ENCODE data around the gene CREBL2. TPM values are rescaled to one million over a fixed set of nuclear protein-coding genes. Genes with fewer than 3 reads are reported as not detected.
"Not testable (repeated sequence)": the region's sequence is repeated elsewhere in the genome, so short reads cannot be mapped to it uniquely, and the experiment has no call there.

Gene CREBL2
- total RNA-seq, 2 donors from 2014 or later, result 41.7 to 44.6 TPM

DNA sequence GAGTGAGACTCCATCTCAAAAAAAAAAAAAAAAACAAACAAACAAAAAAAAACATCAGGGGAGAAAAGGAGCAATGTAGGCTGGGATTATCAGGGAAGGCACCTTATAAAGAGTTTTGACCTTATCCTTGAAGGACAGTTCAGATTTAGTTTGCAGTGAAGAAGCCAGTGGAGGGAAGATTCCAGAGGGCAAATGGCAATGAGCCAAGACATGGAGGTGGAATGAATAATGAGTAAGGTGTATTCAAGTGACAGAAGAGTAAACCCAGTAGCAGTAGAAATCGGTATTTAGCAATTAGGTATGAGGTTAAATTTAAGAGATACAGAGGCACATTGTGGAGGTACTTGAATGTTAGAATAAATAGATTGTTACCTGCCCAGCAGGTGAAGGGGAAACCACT lies 46.8 kb upstream of the CREBL2 start:
- no peak overlapping the region for H3K4me3 ChIP-seq
- no peaks in the 10 kb centered on the region for H3K36me3 ChIP-seq
- H3K4me1 ChIP-seq (ENCODE audit: control insufficient read depth in 1 of 2, low read depth in 2 of 2), result peaks cover 10 to 17% of the 10 kb centered on the region in 2 donors
- DNase-seq (ENCODE audit: low spot score) (no peak), ATAC-seq (ENCODE audit: insufficient number of reproducible peaks, low FRiP score, low read depth) (no peak)
- no peaks in the 10 kb centered on the region for H3K27me3 ChIP-seq (replicated peaks; ENCODE audit: insufficient read depth)
- H3K9me3 ChIP-seq, result no peaks in the 10 kb centered on the region
- no peak overlapping the region for H3K27ac ChIP-seq
- no peak for TF ChIP-seq CTCF (IDR thresholded peaks at IDR 0.05)

DNA sequence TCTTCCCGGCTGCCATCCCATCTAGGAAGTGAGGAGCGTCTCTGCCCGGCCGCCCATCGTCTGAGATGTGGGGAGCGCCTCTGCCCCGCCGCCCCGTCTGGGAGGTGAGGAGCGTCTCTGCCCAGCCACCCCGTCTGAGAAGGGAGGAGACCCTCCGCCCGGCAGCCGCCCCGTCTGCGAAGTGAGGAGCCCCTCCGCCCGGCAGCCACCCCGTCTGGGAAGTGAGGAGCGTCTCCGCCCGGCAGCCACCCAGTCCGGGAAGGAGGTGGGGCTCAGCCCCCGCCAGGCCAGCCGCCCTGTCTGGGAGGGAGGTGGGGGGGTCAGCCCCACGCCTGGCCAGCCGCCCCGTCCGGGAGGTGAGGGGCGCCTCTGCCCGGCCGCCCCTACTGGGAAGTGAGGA lies 45.7 kb upstream of the CREBL2 start:
- not testable (repeated sequence) for H3K9me3 ChIP-seq; H3K4me3 ChIP-seq; ATAC-seq (ENCODE audit: insufficient number of reproducible peaks, low FRiP score, low read depth); H3K27ac ChIP-seq; DNase-seq (ENCODE audit: low spot score); H3K36me3 ChIP-seq; H3K27me3 ChIP-seq (replicated peaks; ENCODE audit: insufficient read depth)
- H3K4me1 ChIP-seq (ENCODE audit: control insufficient read depth in 1 of 2, low read depth in 2 of 2), result peaks cover 4 to 10% of the 10 kb centered on the region in 2 donors

- Histone ChIP-seq H3K4me3 (peak overlapping the region; percentile 10), H3K36me3 (no peaks in the 10 kb centered on the region), H3K27me3 (replicated peaks; ENCODE audit: insufficient read depth) (no peaks in the 10 kb centered on the region), H3K27ac (peak overlapping the region in 1 of 2 donors; percentile 11), H3K9me3 (no peaks in the 10 kb centered on the region), H3K4me1 (ENCODE audit: control insufficient read depth in 1 of 2, low read depth in 2 of 2) (no peaks in the 10 kb centered on the region)
- TF ChIP-seq CTCF (IDR thresholded peaks at IDR 0.05), result no peak
- ATAC-seq (ENCODE audit: insufficient number of reproducible peaks, low FRiP score, low read depth) (no peak), DNase-seq (ENCODE audit: low spot score) (no peak)
These were observed 39.0 kb upstream of the CREBL2 start for GRCh38 chr12:12572659-12573058.

DNA sequence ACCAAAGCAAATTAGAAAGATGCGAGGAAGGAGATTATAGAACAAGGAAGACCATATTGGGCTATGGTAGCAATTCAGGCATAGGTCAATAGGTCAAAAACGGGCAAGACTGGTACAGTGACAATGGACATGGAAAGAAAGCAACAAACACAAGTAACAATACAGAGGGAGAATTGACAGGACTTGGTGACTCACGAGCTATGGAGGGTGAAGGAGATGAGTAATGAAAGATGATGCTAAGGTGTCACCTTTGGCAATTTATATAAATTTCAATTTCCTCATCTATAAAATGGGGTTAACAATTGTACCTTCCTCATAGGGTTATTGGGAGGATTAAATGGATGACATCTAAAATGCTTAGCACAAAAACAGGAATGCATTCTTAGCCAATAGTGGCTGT lies 33.9 kb upstream of the CREBL2 start:
- no peaks in the 10 kb centered on the region for H3K4me1 ChIP-seq (ENCODE audit: control insufficient read depth in 1 of 2, low read depth in 2 of 2)
- DNase-seq (ENCODE audit: low spot score) (no peak), ATAC-seq (ENCODE audit: insufficient number of reproducible peaks, low FRiP score, low read depth) (no peak)
- no peak overlapping the region for H3K4me3 ChIP-seq
- H3K27me3 ChIP-seq (replicated peaks; ENCODE audit: insufficient read depth), result no peaks in the 10 kb centered on the region
- H3K9me3 ChIP-seq, result no peaks in the 10 kb centered on the region
- H3K36me3 ChIP-seq, result no peaks in the 10 kb centered on the region
- TF ChIP-seq CTCF (IDR thresholded peaks at IDR 0.05), result no peak
- H3K27ac ChIP-seq, result no peak overlapping the region

- not testable (repeated sequence) for ATAC-seq (ENCODE audit: insufficient number of reproducible peaks, low FRiP score, low read depth); H3K36me3 ChIP-seq; H3K9me3 ChIP-seq; DNase-seq (ENCODE audit: low spot score); H3K27ac ChIP-seq; H3K4me3 ChIP-seq; H3K27me3 ChIP-seq (replicated peaks; ENCODE audit: insufficient read depth); H3K4me1 ChIP-seq (ENCODE audit: control insufficient read depth in 1 of 2, low read depth in 2 of 2)
These were observed 31.0 kb upstream of the CREBL2 start for GRCh38 chr12:12580716-12581115.

GRCh38 chr12:12582193-12582881 lies 29.3 kb upstream of the CREBL2 start:
- no peak overlapping the region for H3K4me3 ChIP-seq
- DNase-seq (ENCODE audit: low spot score), result no peak
- ATAC-seq (ENCODE audit: insufficient number of reproducible peaks, low FRiP score, low read depth), result no peak
- H3K9me3 ChIP-seq, result no peaks in the 10 kb centered on the region
- H3K27ac ChIP-seq, result no peak overlapping the region
- H3K27me3 ChIP-seq (replicated peaks; ENCODE audit: insufficient read depth), result no peaks in the 10 kb centered on the region
- H3K4me1 ChIP-seq (ENCODE audit: control insufficient read depth in 1 of 2, low read depth in 2 of 2), result no peaks in the 10 kb centered on the region
- no peak for TF ChIP-seq CTCF (IDR thresholded peaks at IDR 0.05)
- no peaks in the 10 kb centered on the region for H3K36me3 ChIP-seq

All from thoracic aorta (tissue), 2 donors.